Measurements from ENCODE around the gene USP11.

Gene USP11

DNA sequence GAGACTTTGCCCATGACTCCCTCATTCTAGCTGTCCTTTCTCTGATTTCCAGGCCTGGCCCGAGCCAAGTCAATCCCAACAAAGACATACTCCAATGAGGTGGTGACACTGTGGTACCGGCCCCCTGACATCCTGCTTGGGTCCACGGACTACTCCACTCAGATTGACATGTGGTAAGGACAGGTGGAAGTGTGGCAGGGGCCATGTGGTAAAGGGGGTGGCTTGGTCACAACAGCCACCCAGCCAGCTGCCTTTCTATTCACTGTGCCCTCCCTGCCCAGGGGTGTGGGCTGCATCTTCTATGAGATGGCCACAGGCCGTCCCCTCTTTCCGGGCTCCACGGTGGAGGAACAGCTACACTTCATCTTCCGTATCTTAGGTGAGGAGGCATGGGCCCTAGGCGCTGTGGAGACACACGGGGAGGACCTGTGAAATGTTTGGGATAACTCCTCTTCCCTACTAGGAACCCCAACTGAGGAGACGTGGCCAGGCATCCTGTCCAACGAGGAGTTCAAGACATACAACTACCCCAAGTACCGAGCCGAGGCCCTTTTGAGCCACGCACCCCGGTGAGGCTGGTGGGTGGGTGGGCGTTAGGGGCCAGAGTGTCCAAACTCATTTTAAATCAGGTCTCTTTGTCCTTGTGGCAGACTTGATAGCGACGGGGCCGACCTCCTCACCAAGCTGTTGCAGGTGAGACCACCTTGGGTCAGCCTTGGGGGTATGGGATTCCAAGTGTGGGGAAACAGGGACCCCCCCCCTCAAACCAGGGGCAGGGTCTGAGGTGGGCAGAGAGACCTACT, 6.1 kb upstream of the USP11 start:
- no peak for DNase-seq

DNA sequence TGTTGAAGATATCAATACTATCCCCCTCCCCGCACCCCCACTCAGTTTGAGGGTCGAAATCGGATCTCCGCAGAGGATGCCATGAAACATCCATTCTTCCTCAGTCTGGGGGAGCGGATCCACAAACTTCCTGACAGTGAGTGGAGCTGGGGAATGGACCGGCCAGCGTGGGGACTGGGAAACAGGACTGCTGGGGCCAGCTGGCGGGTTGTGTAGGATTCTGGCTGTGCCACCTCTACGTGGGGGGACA, 5.5 kb upstream of the USP11 start:
- DNase-seq = no peak

DNA sequence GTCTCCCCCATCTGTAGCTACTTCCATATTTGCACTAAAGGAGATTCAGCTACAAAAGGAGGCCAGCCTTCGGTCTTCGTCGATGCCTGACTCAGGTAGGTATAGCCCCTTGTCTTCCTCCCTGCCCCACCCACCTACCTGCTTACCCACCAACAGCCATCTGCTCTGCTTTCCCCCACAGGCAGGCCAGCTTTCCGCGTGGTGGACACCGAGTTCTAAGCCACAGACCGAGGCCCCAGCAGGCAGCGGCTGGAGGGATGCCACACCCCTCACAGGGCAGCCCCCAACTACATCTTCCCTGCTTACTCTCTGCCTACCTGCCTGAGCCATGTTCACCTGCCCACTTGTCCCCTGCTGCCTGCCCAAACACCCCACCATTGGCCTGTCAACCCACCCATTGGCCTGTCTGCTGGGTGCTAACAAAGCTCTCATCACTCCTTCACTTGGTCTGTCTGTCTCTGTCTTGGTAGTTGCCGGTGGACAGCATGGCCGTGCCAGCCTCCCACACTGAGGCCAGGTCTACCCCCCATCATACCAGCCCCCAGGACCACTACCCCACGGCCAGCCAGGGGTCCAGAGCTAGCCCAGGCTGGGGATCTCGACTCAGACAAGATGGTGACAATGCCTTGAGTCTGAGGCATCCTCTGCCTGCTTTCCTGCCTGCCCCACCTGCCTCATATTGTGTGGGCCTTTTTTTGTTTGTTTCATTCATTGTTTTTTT, 4.1 kb upstream of the USP11 start:
- DNase-seq = no peak

DNA sequence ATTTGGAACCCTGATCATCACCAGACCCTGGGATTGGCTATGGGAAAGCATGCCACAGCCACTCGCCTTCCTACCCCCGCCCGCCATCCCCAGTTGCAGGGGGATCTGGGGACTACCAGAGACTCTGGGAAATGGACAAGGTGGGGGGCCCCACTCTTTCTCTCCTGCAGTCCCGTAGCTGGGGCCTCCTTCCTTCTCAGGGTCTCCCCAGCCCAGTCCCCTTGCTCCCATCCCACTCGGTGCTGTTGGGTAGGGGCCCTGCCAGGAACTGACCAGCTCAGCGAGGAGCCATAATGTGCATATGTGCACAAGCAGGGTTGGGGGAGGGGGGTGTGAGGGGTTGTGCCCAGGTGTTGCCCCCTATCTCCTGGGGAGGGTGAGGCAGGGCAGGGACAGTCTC, 3.4 kb upstream of the USP11 start:
- DNase-seq = no peak

DNA sequence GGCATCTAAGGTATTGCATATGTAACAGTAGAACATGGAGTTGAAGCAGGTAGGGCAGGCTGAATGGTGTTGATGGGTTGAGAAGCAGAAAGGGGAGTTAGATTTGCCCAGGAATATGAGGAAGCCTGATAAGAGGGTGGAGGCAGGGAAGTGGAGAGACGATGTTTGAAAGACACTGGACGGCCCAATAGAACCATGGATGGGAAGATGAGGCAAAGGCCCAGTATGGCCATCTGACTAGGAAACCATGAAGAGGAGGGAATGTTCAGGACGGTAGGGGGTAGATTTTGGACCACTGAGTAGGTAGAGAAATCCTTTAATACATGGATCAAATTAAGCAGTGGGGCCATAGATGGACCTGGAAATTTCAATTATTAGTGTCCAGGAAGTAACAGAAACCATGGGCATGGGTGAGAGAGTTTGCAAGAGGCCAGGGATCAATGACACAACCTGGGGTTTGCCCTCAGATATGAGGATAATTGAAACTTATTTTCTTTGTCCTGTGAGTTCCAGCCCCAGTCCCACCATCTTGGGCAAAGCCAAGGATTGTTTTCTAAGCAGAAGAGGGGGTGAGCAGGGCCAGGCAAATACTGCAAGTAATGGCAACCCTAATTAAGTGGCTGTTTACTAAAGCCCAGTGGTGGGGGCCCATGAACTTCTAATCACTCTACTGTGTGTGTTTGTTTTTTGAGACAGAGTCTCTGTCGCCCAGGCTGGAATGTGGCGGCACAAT, 2.5 kb upstream of the USP11 start:
- no peak for DNase-seq

DNA sequence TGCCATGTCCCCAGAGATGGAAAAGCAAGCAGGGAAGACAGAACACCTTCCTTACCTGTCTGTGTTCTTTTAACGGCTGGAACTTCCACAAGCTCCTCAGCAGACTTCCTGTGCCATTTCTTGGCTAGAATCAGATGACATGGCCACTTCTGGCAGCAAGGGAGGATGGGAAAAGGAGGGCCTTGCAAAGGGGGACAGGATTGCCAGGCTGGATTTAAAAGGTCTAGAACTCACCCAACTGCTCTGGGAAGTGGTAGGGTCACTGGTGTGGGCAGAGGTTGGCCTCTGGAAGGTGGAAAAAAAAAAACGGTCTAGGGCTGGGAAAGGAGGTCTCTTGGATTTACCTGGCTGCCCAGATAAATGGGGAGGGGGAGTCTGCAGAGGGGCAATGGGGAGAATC, 1.6 kb upstream of the USP11 start:
- DNase-seq = no peak

DNA sequence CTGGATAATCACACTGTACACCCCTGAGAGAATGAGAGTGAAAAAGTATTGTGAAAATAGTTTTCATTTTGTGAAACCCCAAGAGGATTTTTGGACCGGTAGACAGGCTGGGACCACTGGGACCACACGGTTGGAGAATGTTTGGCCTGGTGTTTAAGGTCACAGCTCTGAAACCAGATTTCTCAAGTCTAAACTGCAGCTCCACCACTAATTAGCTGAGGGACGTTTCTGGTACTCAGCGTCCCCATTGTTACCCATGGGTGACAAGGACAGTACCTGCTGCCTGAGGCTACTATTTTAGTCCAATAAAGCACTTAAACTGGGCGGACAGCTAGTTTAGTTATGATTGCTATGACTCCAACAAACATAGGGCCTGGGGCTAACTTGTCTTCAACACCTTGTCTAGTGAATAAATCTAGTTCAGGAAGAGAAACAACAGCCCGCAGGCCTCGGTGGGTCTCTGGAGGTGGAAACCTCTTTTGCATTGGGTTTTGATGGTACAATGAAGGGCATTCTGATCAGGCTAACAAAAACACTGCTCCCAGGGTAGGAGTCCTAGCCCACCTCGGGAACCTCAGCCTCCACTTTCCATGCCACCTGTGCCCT, 509 bp upstream of the USP11 start:
- DNase-seq = no peak

DNA sequence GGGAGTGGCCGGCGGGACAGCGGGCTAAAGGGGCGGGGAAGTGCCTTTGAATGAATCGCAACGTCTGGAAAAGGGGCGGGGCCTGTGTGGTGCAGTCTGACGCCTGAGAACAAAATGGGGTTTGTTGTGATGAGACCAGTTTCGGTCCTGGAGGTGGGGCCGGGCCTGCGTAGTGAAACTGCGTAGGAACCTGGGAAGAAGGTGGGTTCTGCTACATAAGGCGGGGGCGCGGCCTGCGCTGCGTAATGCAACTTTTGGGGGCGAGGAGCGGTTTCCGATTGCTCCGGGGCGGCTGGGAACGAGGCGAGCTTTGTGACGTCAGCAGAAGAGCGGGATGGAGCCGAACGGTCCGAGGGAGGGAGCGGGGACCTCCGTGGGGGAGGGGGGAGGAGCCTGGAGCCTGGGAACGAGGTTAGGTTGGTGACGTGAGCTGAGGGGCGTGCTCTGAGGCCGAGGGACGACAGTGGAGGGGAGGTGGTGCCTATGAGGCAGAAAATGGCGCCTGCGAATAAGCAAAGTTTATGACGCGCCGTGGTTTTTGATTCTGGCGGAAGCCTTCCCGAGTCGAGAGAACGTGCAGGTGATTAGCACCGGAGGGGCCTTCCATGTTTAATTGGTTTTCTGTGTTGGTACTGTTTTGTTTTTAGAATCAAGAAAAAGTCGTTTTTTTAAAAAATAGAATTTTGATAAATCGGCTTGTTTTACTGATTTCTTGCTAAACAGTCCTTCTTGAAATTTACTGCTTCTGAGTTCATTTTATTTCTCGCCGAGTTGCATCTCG, 714 bp downstream of the USP11 start:
- peak; percentile 87 for DNase-seq

DNA sequence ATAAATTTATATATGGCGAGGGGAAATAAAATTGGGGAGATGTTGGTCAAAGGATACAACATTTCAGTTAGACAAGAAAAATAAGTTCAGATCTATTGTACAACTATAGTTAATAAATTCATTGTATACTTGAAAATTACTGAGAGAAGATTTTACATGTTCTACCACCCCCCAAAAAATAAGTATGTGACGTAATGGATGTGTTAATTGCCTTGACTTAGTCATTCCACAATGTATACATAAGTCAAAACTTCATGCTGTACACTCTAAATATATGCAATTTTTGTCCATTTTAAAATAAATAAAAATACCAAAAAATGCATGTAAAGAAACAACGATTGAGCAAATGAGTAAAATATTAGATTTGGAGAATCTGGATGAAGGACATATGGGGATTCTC, 1.8 kb downstream of the USP11 start:
- no peak for DNase-seq

DNA sequence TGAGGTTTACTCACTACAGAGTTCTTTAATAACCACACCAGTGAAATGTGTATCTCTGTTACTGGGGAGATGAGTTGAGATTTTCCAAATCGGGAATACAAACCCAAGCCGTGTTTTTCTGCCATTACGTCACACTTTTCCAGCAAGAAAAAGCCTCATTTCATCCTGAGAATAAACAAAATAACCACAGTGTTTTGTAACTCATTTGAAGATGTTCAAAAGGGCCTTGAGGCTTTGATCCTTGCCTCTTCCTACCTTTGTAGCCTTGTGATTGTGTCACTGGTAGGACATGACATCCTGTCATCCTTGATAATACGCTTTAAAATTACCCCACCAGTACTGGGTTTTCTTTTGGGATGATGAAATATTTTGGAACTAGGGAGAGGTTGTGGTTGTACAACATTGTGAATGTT, 2.9 kb downstream of the USP11 start:
- no peak for DNase-seq

DNA sequence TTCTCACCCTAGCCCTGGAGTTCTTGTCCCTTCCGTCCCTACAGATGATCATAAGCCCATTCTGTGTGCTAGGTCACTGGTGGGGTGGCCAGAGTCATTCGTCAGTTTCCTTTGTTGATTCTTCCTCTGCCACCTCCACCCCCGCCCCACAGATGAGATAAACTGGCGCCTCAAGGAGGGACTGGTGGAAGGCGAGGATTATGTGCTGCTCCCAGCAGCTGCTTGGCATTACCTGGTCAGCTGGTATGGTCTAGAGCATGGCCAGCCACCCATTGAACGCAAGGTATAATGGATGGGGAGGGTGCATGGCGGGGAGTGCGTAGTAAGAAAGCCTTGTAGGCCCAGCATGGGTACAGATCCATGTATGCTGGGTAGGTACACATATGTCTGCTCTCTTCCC, 6.4 kb downstream of the USP11 start:
- no peak for DNase-seq

DNA sequence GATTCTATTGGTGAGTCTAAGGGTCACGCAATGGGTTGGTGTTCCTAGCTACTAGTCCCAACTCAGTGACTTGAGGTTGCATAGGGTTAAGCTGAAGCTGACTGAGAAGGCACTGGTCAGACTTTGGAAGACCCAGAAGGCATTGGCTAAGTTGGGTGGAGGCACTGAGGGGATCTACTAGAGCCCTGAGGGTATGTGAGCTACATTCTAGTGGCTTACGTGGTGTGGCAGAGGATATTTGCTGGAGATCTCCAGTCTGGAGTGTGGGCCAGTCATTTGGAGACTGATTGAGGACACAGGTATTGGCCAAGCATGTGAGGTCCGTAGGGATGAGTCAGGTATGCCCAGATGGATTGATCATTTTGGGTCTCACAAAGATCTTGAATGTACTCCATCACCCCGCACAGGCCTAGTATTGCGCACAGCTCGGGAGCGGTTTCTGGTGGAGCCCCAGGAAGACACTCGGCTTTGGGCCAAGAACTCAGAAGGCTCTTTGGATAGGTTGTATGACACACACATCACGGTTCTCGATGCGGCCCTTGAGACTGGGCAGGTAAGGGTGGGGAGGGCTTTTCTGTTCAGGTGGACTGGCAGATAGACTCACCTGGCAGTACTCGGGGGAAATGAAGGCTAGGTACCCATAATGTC, 7.2 kb downstream of the USP11 start:
- no peak for DNase-seq

DNA sequence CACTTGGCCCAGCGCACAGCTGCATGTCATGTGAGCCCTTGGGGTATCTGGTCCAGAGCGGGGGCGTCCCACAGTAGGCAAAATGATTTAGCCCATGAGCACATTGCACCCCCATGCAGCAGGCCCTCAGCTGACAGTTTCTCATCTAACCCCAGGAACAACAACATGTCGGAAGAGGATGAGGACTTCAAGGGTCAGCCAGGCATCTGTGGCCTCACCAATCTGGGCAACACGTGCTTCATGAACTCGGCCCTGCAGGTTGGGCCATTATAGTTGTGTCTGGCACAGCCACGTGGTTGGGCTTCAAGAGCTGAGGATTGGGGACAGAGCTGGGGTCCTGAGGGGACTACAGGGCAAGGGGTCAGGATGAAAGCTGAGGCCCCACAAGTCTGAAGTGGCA, 7.8 kb downstream of the USP11 start:
- no peak for DNase-seq

DNA sequence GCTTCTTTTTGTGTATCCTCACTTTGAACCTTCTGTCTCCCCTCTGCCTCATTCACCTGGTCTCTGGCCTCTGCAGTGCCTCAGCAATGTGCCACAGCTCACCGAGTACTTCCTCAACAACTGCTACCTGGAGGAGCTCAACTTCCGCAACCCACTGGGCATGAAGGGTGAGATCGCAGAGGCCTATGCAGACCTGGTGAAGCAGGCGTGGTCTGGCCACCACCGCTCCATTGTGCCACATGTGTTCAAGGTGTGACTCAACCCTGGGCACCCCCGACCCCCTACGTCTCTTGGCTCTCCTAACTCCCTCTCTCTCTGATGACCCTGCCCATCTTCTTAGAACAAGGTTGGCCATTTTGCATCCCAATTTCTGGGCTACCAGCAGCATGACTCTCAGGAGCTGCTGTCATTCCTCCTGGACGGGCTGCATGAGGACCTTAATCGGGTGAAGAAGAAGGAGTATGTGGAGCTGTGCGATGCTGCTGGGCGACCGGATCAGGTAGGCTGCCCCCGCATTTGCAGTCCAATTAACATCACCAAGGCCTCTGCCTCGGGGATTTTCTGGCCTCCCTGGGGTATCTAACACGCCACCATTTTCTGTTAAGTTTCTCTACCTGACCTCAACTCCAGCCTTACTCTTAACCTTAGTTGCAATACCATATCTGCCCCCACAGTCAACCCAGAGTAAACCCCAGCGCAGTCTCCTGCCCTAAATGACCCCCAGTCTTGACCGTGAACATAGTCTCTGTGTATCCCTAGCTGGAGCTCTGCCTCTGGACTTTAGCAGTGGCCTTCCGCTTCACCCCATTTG, 8.6 kb downstream of the USP11 start:
- DNase-seq = no peak

DNA sequence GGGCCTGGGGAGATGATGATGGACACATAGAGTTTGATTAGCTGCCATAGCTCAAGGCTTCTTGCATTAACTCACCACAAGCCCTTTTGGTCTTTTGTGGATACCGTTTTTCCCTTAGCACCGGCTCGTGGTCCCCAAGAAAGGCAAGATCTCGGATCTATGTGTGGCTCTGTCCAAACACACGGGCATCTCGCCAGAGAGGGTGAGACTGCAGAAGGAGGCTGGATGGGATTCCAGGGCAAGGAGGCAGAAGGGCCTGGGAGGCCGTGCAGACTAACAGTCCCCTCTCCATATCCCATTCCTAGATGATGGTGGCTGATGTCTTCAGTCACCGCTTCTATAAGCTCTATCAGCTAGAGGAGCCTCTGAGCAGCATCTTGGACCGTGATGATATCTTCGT, 9.5 kb downstream of the USP11 start:
- DNase-seq = no peak

DNA sequence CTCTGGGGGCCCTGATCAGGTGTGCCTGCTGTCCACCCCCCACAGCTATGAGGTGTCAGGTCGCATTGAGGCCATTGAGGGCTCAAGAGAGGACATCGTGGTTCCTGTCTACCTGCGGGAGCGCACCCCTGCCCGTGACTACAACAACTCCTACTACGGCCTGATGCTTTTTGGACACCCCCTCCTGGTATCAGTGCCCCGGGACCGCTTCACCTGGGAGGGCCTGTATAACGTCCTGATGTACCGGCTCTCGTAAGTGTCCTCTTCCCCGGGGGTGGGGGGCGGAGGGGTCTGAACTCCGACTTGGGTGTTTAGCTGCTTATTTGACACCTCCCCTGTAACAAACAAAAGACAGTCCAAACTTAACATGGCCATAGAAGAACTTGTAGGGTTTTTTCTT, 10.5 kb downstream of the USP11 start:
- no peak for DNase-seq

DNA sequence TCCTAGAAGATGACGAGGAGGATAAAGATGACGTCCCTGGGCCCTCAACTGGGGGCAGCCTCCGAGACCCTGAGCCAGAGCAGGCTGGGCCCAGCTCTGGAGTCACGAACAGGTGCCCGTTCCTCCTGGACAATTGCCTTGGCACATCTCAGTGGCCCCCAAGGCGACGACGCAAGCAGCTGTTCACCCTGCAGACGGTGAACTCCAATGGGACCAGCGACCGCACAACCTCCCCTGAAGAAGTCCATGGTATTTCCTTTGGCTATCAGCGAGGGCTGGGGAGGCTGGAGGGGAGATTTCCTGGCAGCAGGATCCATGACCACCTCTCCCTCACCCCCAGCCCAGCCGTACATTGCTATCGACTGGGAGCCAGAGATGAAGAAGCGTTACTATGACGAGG, 11.9 kb downstream of the USP11 start:
- DNase-seq = no peak

DNA sequence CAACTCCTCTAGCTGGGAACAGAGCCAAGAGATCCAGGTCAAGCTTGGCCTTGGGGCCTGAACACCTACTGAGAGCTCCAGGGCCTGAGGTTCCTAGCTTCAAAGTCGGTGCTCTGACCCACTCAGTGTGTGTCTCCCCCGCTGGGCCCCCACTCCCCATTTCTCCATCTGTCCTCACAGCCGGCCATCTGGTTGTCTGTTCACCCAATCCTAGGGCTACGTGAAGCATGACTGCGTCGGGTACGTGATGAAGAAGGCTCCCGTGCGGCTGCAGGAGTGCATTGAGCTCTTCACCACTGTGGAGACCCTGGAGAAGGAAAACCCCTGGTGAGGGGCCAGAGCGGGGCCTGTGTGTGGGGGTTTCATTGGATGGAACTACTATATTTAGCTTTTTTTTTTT, 12.3 kb downstream of the USP11 start:
- DNase-seq = no peak

DNA sequence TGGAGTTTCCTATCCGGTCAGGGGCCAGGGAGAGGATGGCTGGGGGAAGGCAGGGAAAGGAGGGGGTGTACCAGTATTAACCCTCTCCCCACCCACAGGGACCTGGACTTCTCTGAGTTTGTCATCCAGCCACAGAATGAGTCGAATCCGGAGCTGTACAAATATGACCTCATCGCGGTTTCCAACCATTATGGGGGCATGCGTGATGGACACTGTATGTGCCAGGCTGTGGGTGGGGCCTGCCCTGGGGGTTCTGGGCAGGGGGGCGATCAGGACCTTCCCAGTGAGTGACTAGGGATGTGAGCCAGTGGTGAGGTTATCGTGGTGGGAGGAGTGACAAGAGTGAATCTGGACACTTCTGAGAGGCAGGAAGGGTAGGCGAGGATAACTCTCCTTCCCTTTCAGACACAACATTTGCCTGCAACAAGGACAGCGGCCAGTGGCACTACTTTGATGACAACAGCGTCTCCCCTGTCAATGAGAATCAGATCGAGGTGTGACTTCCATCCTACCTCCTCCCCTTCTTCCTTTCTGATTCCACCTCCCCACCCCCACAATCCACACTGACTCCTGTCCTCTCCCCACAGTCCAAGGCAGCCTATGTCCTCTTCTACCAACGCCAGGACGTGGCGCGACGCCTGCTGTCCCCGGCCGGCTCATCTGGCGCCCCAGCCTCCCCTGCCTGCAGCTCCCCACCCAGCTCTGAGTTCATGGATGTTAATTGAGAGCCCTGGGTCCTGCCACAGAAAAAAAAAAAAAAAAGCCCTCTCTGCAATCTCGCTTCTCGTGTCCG, 14.6 kb downstream of the USP11 start:
- DNase-seq = no peak

DNA sequence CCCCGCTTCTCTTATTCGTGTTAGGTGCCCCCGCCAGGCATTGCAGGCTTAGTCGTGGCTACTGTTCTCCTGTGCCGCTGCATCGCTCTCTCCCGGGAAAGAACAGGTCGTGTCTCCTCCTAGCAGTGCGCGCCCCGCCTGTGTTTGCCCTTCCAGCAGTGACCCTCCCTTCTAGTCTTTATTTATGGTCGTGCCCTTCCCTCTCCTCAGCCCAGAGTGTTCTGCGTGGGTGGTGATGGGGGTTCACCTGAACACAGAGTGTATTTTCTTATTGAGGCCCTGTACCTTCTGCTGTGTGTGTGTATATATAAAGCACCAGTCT, 15.2 kb downstream of the USP11 start:
- DNase-seq = no peak

DNA sequence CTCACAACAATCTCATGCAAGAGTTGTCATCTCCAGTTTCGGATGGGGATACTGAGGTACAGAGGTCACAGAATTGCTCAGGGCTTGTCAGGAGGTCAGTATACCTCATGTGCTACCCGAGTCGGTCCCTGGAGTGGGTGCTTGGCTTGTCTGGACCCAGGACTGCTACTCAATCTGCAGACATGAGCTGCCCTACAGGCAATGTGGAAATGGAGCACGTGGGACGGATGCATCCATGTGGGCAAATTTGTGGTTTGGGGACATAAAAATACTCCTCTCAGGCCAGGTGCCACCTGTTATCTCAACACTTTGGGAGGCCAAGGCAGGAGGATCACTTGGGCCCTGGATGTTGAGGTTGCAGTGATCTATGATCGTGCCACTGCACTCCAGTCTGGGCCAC, 15.8 kb downstream of the USP11 start:
- no peak for DNase-seq
